ENCODE measurements around the gene HSD11B2.

GRCh38 chr16:67459066-67459860 is 28.3 kb downstream of the HSD11B2 start:
- TF ChIP-seq CTCF (conservative IDR thresholded peaks at IDR 0.05 in 1 of 2, IDR thresholded peaks at IDR 0.05 in 1 of 2; ENCODE audit: extremely low read depth in 1 of 2, insufficient read depth in 1 of 2, low read depth in 1 of 2, low read length in 2 of 2): no peak
- no peak for TF ChIP-seq EZH2 (IDR thresholded peaks at IDR 0.05; ENCODE audit: borderline replicate concordance, low read length)

Measured in mammary epithelial cell (primary cell).